ENCODE results near the gene PDZD8.

The PDZD8 gene

GRCh38 chr10:117375360-117376178 lies at the start of gene PDZD8:
TSS of gene PDZD8 (minus strand) at chr10:117375440. CDS start at chr10:117375227, 213 bp downstream.
- DNase-seq, result no peak

- DNase-seq, result no peak
Measured at GRCh38 chr10:117424171-117424570, 48.9 kb upstream of the PDZD8 start.

- no peak for DNase-seq
Measured at GRCh38 chr10:117421985-117422384, 46.7 kb upstream of the PDZD8 start.

- DNase-seq, result no peak
Measured at GRCh38 chr10:117420768-117421167, 45.5 kb upstream of the PDZD8 start.

- no peak for DNase-seq
Measured at GRCh38 chr10:117419921-117420320, 44.7 kb upstream of the PDZD8 start.

GRCh38 chr10:117419159-117419558 lies 43.9 kb upstream of the PDZD8 start:
- no peak for DNase-seq

GRCh38 chr10:117418121-117418520 lies 42.9 kb upstream of the PDZD8 start:
- no peak for DNase-seq

GRCh38 chr10:117417196-117417595 lies 42.0 kb upstream of the PDZD8 start:
- no peak for DNase-seq

GRCh38 chr10:117413928-117414618 lies 38.8 kb upstream of the PDZD8 start:
- no peak for DNase-seq

- DNase-seq, result no peak
Measured at GRCh38 chr10:117412469-117413010, 37.3 kb upstream of the PDZD8 start.

GRCh38 chr10:117411479-117412399 lies 36.5 kb upstream of the PDZD8 start:
- DNase-seq, result no peak

GRCh38 chr10:117410557-117410956 lies 35.3 kb upstream of the PDZD8 start:
- DNase-seq, result no peak

- DNase-seq, result no peak
Measured at GRCh38 chr10:117409549-117410305, 34.5 kb upstream of the PDZD8 start.

- no peak for DNase-seq
Measured at GRCh38 chr10:117408436-117409384, 33.5 kb upstream of the PDZD8 start.

GRCh38 chr10:117405730-117406129 lies 30.5 kb upstream of the PDZD8 start:
- DNase-seq, result no peak

- DNase-seq, result no peak
Measured at GRCh38 chr10:117400329-117400728, 25.1 kb upstream of the PDZD8 start.

- DNase-seq, result no peak
Measured at GRCh38 chr10:117399341-117400196, 24.3 kb upstream of the PDZD8 start.

GRCh38 chr10:117398029-117398428 lies 22.8 kb upstream of the PDZD8 start:
- DNase-seq, result no peak

- no peak for DNase-seq
Measured at GRCh38 chr10:117391436-117392205, 16.4 kb upstream of the PDZD8 start.

Data from NCI-H2081 treated with DMSO at 0.1 percent for 48 hours (cell line).